ENCODE measurements around the gene TLR10.
"Not testable (repeated sequence)": the region's sequence is repeated elsewhere in the genome, so short reads cannot be mapped to it uniquely, and the experiment has no call there.

TLR10 gene

GRCh38 chr4:38802561-38803355 lies 20.0 kb upstream of the TLR10 start:
- no peak for DNase-seq

GRCh38 chr4:38800961-38801450 lies 18.2 kb upstream of the TLR10 start:
- no peak for DNase-seq

- no peak for DNase-seq
These were observed 17.6 kb upstream of the TLR10 start for GRCh38 chr4:38800366-38800765.

GRCh38 chr4:38795087-38795486 lies 12.3 kb upstream of the TLR10 start:
- no peak for DNase-seq

GRCh38 chr4:38794051-38794450 lies 11.3 kb upstream of the TLR10 start:
- no peak for DNase-seq

- DNase-seq: peak; percentile 27
These were observed 8.2 kb upstream of the TLR10 start for GRCh38 chr4:38791010-38791409.

GRCh38 chr4:38788317-38788716 lies 5.5 kb upstream of the TLR10 start:
- DNase-seq: no peak

- no peak for DNase-seq
These were observed 4.9 kb upstream of the TLR10 start for GRCh38 chr4:38787693-38788092.

GRCh38 chr4:38785901-38786402 lies 3.2 kb upstream of the TLR10 start:
- no peak for DNase-seq

GRCh38 chr4:38785041-38785790 lies 2.4 kb upstream of the TLR10 start:
- no peak for DNase-seq

GRCh38 chr4:38784141-38784540 lies 1.4 kb upstream of the TLR10 start:
- DNase-seq: no peak

GRCh38 chr4:38783109-38783460 lies 295 bp upstream of the TLR10 start:
- no peak for DNase-seq

GRCh38 chr4:38781854-38782261 lies 932 bp downstream of the TLR10 start:
- DNase-seq: no peak

- DNase-seq: no peak
These were observed 1.8 kb downstream of the TLR10 start for GRCh38 chr4:38780833-38781484.

- DNase-seq: no peak
These were observed 3.0 kb downstream of the TLR10 start for GRCh38 chr4:38779790-38780189.

GRCh38 chr4:38777925-38778324 lies 4.9 kb downstream of the TLR10 start:
- DNase-seq: not testable (repeated sequence)

GRCh38 chr4:38775326-38775725 lies 7.5 kb downstream of the TLR10 start:
- DNase-seq: no peak

- no peak for DNase-seq
These were observed 8.4 kb downstream of the TLR10 start for GRCh38 chr4:38774181-38774955.

- not testable (repeated sequence) for DNase-seq
These were observed 12.5 kb downstream of the TLR10 start for GRCh38 chr4:38770281-38770680.

GRCh38 chr4:38769857-38770256 lies 12.9 kb downstream of the TLR10 start:
- no peak for DNase-seq

GRCh38 chr4:38769441-38769840 lies 13.3 kb downstream of the TLR10 start:
- no peak for DNase-seq

- DNase-seq: no peak
These were observed 13.8 kb downstream of the TLR10 start for GRCh38 chr4:38768968-38769394.

- not testable (repeated sequence) for DNase-seq
These were observed 15.8 kb downstream of the TLR10 start for GRCh38 chr4:38766940-38767339.
